ENCODE measurements around the gene RELT. TPM values are rescaled to one million over a fixed set of nuclear protein-coding genes. Genes with fewer than 3 reads are reported as not detected.

Gene RELT
- total and polyA plus RNA-seq, 9 of the 15 experiments (the other 6 are each of a cell fraction or from before 2014, with no cell fraction given) = 1.1 to 20.2 (median 7.4) TPM

- TF ChIP-seq CUX1 (CRISPR knock-in tag; IDR thresholded peaks at IDR 0.05) (no peak), ZNF57 (CRISPR knock-in tag; IDR thresholded peaks at IDR 0.05) (no peak), PCBP2 (IDR thresholded peaks at IDR 0.05; ENCODE audit: low read depth, low read length, poor library complexity, severe bottlenecking) (no peak), DACH1 (IDR thresholded peaks at IDR 0.05; ENCODE audit: partially characterized antibody) (no peak), ETV6 (IDR thresholded peaks at IDR 0.05; ENCODE audit: borderline replicate concordance in 1 of 2, low read depth in 2 of 2, low read length in 1 of 2) (no peak), ETV6 (CRISPR knock-in tag; IDR thresholded peaks at IDR 0.05; ENCODE audit: borderline replicate concordance) (no peak), SRF (CRISPR knock-in tag; IDR thresholded peaks at IDR 0.05) (no peak), MLX (CRISPR knock-in tag; conservative IDR thresholded peaks at IDR 0.05) (no peak), ZNF830 (CRISPR knock-in tag; IDR thresholded peaks at IDR 0.05) (no peak), ILK (tag; IDR thresholded peaks at IDR 0.05; ENCODE audit: borderline replicate concordance, low read depth) (no peak), NFXL1 (CRISPR knock-in tag; IDR thresholded peaks at IDR 0.05) (no peak), JUN (IDR thresholded peaks at IDR 0.05; ENCODE audit: borderline replicate concordance, low read depth, low read length) (no peak), JUN (CRISPR knock-in tag; IDR thresholded peaks at IDR 0.05; ENCODE audit: borderline replicate concordance) (no peak), FOXM1 (IDR thresholded peaks at IDR 0.05; ENCODE audit: low read depth) (0 out of 2 replicates have a peak, but pooled peaks have one; percentile 26), FOXM1 (CRISPR knock-in tag; IDR thresholded peaks at IDR 0.05; ENCODE audit: low read depth) (no peak), RBM17 (IDR thresholded peaks at IDR 0.05; ENCODE audit: borderline replicate concordance, low read depth, low read length) (no peak), RBM34 (IDR thresholded peaks at IDR 0.05; ENCODE audit: borderline replicate concordance, insufficient read depth, low read length) (no peak), PPARD (CRISPR knock-in tag; IDR thresholded peaks at IDR 0.05) (no peak)
- TF ChIP-seq, protein P1, sequence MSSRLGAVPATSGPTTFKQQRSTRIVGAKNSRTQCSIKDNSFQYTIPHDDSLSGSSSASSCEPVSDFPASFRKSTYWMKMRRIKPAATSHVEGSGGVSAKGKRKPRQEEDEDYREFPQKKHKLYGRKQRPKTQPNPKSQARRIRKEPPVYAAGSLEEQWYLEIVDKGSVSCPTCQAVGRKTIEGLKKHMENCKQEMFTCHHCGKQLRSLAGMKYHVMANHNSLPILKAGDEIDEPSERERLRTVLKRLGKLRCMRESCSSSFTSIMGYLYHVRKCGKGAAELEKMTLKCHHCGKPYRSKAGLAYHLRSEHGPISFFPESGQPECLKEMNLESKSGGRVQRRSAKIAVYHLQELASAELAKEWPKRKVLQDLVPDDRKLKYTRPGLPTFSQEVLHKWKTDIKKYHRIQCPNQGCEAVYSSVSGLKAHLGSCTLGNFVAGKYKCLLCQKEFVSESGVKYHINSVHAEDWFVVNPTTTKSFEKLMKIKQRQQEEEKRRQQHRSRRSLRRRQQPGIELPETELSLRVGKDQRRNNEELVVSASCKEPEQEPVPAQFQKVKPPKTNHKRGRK (tag; IDR thresholded peaks at IDR 0.05) = no peak
- TF ChIP-seq, protein P2, sequence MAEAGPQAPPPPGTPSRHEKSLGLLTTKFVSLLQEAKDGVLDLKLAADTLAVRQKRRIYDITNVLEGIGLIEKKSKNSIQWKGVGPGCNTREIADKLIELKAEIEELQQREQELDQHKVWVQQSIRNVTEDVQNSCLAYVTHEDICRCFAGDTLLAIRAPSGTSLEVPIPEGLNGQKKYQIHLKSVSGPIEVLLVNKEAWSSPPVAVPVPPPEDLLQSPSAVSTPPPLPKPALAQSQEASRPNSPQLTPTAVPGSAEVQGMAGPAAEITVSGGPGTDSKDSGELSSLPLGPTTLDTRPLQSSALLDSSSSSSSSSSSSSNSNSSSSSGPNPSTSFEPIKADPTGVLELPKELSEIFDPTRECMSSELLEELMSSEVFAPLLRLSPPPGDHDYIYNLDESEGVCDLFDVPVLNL (CRISPR knock-in tag; IDR thresholded peaks at IDR 0.05; ENCODE audit: low read depth) = no peak
These were observed 27.8 kb downstream of the RELT start (continued) for GRCh38 chr11:73404048-73404447.

Measured in K562 (cell line).